ELR (cell line): ENCODE measurements around the gene AGRP.

Experiments used
- DNase-seq: peaks from one replicate; pipeline ENCODE4 v3.0.0-alpha.2; 2015; ENCODE audit warnings: low read depth

AGRP gene

GRCh38 chr16:67463059-67463458 lies 20.3 kb downstream of the AGRP start:
- no peak for DNase-seq

- peak; percentile 29 for DNase-seq
Observed at GRCh38 chr16:67462279-67462655, 21.1 kb downstream of the AGRP start.

GRCh38 chr16:67461600-67462278 lies 21.6 kb downstream of the AGRP start:
- no peak for DNase-seq

GRCh38 chr16:67460961-67461360 lies 22.4 kb downstream of the AGRP start:
- no peak for DNase-seq

- DNase-seq = no peak
Observed at GRCh38 chr16:67460168-67460567, 23.2 kb downstream of the AGRP start.

- no peak for DNase-seq
Observed at GRCh38 chr16:67459861-67460150, 23.5 kb downstream of the AGRP start.

GRCh38 chr16:67459066-67459860 lies 24.1 kb downstream of the AGRP start:
- no peak for DNase-seq

- DNase-seq = no peak
Observed at GRCh38 chr16:67458121-67458641, 25.2 kb downstream of the AGRP start.

- no peak for DNase-seq
Observed at GRCh38 chr16:67457611-67458010, 25.7 kb downstream of the AGRP start.

- DNase-seq = peak; percentile 46
Observed at GRCh38 chr16:67456391-67457081, 26.8 kb downstream of the AGRP start.

GRCh38 chr16:67454852-67455251 lies 28.5 kb downstream of the AGRP start:
- no peak for DNase-seq

- DNase-seq = no peak
Observed at GRCh38 chr16:67454104-67454503, 29.2 kb downstream of the AGRP start.

- no peak for DNase-seq
Observed at GRCh38 chr16:67451704-67452435, 31.5 kb downstream of the AGRP start.

- DNase-seq = no peak
Observed at GRCh38 chr16:67451061-67451703, 32.2 kb downstream of the AGRP start.

GRCh38 chr16:67449739-67450138 lies 33.6 kb downstream of the AGRP start:
- DNase-seq = no peak

GRCh38 chr16:67449336-67449735 lies 34.0 kb downstream of the AGRP start:
- no peak for DNase-seq

GRCh38 chr16:67448580-67448979 lies 34.8 kb downstream of the AGRP start:
- DNase-seq = no peak

- DNase-seq = peak; percentile 64
Observed at GRCh38 chr16:67447508-67448076, 35.8 kb downstream of the AGRP start.

GRCh38 chr16:67446968-67447507 lies 36.3 kb downstream of the AGRP start:
- DNase-seq = no peak

GRCh38 chr16:67445913-67446907 lies 37.1 kb downstream of the AGRP start:
- no peak for DNase-seq
